ENCODE measurements around the gene ATP6V1B1. TPM values are rescaled to one million over a fixed set of nuclear protein-coding genes. Genes with fewer than 3 reads are reported as not detected.

ATP6V1B1 gene
- total and polyA plus RNA-seq, 2 of the 13 experiments (the other 11 are each of a cell fraction or from before 2014, with no cell fraction given): 0.58 to 1.6 TPM

GRCh38 chr2:70887550-70888246, 48.0 kb upstream of the ATP6V1B1 start (continued):
- no peak for TF ChIP-seq ZSCAN5A (CRISPR knock-in tag; IDR thresholded peaks at IDR 0.05; ENCODE audit: borderline replicate concordance)
- 0 out of 2 replicates have a peak, but pooled peaks have one; percentile 55 for TF ChIP-seq AKAP8 (CRISPR knock-in tag; IDR thresholded peaks at IDR 0.05)
- TF ChIP-seq KLF9 (CRISPR knock-in tag; IDR thresholded peaks at IDR 0.05; ENCODE audit: low read depth): no peak
- TF ChIP-seq ZNF460 (CRISPR knock-in tag; IDR thresholded peaks at IDR 0.05; ENCODE audit: borderline replicate concordance): no peak
- no peak for TF ChIP-seq TCF12 (IDR thresholded peaks at IDR 0.05)
- no peak for TF ChIP-seq TCF12 (CRISPR knock-in tag; IDR thresholded peaks at IDR 0.05)
- TF ChIP-seq KDM2A (CRISPR knock-in tag; IDR thresholded peaks at IDR 0.05; ENCODE audit: borderline replicate concordance, low read depth): peak; percentile 39; the same call in 1 of the 2 replicates
- no peak for TF ChIP-seq E2F1 (CRISPR knock-in tag; IDR thresholded peaks at IDR 0.05)
- 0 out of 2 replicates have a peak, but pooled peaks have one; percentile 20 for TF ChIP-seq HIVEP1 (CRISPR knock-in tag; IDR thresholded peaks at IDR 0.05)
- peak; percentile 34; the same call in 1 of the 2 replicates for TF ChIP-seq HDAC1 (CRISPR knock-in tag; IDR thresholded peaks at IDR 0.05)
- TF ChIP-seq TBP (CRISPR knock-in tag; IDR thresholded peaks at IDR 0.05): no peak
- peak; percentile 49; the same call in 1 of the 2 replicates for TF ChIP-seq ZFP62 (CRISPR knock-in tag; IDR thresholded peaks at IDR 0.05)
- no peak for TF ChIP-seq RORA (CRISPR knock-in tag; IDR thresholded peaks at IDR 0.05)
- TF ChIP-seq RARA (CRISPR knock-in tag; IDR thresholded peaks at IDR 0.05): 0 out of 2 replicates have a peak, but pooled peaks have one; percentile 23
- TF ChIP-seq ZBTB8A (CRISPR knock-in tag; IDR thresholded peaks at IDR 0.05; ENCODE audit: borderline replicate concordance, low read depth): no peak
- peak; percentile 71 for TF ChIP-seq RBFOX2 (IDR thresholded peaks at IDR 0.05; ENCODE audit: low read depth, low read length)
- TF ChIP-seq ZBTB40 (IDR thresholded peaks at IDR 0.05): no peak
- 0 out of 2 replicates have a peak, but pooled peaks have one; percentile 43 for TF ChIP-seq ZBTB40 (CRISPR knock-in tag; IDR thresholded peaks at IDR 0.05)
- no peak for TF ChIP-seq ZNF20 (CRISPR knock-in tag; IDR thresholded peaks at IDR 0.05)

Measured in HepG2 (cell line).